VCaP (cell line): ENCODE results near the gene CDK19.
"Not testable (repeated sequence)": the region's sequence is repeated elsewhere in the genome, so short reads cannot be mapped to it uniquely, and the experiment has no call there.

ENCODE experiments used
- H3K27ac ChIP-seq: fragments of 450-650 bp; 2 replicates; pipeline ENCODE4 v1.5.1; 2017
- TF ChIP-seq, protein P1 (sequence below): fragments of 450-650 bp; conservative IDR thresholded peaks from 2 replicates; pipeline ENCODE4 v1.5.1; 2017; ENCODE audit warnings: mild to moderate bottlenecking, moderate library complexity

Gene CDK19

DNA sequence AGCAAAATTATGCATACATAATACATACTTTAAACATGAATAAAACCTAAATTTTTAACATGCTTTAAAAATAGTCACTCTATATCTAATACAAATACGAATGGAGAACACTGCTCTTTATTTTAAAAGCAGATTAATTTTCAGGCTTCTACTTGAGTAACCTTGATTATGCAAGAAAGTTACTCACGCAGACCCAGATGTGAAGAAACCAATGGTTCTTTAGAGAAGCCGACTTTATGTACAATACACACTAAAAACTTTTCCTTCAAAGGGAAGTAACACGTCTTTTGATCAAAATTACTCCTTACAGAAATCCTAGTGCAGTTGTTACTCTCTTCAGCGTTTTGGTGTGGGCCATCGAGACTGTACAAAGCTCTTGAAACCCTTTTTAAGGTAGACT is 201.9 kb downstream of the CDK19 start:
- TF ChIP-seq, protein P1, sequence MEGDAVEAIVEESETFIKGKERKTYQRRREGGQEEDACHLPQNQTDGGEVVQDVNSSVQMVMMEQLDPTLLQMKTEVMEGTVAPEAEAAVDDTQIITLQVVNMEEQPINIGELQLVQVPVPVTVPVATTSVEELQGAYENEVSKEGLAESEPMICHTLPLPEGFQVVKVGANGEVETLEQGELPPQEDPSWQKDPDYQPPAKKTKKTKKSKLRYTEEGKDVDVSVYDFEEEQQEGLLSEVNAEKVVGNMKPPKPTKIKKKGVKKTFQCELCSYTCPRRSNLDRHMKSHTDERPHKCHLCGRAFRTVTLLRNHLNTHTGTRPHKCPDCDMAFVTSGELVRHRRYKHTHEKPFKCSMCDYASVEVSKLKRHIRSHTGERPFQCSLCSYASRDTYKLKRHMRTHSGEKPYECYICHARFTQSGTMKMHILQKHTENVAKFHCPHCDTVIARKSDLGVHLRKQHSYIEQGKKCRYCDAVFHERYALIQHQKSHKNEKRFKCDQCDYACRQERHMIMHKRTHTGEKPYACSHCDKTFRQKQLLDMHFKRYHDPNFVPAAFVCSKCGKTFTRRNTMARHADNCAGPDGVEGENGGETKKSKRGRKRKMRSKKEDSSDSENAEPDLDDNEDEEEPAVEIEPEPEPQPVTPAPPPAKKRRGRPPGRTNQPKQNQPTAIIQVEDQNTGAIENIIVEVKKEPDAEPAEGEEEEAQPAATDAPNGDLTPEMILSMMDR, result no peak
- peak overlapping the region; percentile 99 for H3K27ac ChIP-seq

DNA sequence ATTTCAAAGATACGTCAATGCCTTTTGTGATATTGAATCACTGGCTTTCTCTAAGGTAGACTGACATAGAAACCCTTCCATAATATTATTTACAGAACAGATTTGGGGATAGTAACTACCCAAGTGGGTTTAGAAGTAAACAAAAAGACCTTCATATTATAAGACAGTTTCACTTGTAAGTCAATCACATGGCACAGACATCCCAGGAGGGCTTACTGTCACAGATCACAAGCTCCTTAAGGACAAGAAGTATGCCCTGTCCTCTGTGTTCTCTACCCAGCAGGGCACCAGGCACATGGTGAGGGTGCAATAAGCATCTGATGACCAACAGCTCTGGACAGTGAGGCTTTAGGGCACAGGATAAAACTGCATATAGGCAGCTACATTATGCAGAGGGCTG is 203.0 kb downstream of the CDK19 start:
- peak overlapping the region; percentile 99 for H3K27ac ChIP-seq
- TF ChIP-seq, protein P1, result no peak

DNA sequence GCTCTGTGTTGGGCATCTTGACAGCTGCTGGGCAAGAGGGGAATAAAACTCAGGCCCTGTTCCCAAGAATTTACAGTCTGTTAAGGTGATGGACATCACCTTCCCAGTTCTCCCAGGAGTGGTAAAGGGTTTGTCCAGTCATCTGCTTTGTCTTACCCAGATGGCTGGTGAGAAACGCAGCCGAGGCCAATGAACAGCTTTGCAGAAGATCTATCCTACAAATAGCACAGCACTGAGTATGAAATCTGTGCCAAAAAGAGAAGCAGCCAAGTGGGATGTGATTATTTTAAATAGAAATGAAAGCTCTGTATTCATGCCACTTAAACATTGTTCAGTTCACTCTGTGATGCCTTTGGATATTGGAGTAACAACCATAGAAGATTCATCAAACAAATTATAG is 206.2 kb downstream of the CDK19 start:
- TF ChIP-seq, protein P1, result no peak

DNA sequence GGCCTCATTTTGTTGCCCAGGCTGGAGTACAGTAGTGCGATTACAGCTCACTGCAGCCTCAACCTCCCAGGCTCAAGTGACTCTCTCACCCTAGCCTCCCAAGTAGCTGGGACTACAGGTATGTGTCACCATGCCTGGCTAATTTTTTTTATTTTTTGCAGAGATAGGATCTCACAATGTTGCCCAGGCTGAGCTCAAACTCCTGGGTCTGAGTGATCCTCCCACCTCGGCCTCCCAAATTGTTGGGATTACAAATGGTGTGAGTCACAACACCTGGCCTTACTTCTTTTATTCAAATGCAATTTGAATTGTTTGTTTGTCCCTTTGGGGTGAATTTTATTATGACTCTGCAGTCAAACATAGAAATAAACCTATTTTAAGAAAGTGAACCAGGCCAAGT is 207.1 kb downstream of the CDK19 start:
- TF ChIP-seq, protein P1, result no peak
- H3K27ac ChIP-seq, result peak overlapping the region; percentile 29; the same call in 1 of the 2 replicates

More for the DNA sequence above, 206.2 kb downstream of the CDK19 start:
- peak overlapping the region; percentile 29 for H3K27ac ChIP-seq

DNA sequence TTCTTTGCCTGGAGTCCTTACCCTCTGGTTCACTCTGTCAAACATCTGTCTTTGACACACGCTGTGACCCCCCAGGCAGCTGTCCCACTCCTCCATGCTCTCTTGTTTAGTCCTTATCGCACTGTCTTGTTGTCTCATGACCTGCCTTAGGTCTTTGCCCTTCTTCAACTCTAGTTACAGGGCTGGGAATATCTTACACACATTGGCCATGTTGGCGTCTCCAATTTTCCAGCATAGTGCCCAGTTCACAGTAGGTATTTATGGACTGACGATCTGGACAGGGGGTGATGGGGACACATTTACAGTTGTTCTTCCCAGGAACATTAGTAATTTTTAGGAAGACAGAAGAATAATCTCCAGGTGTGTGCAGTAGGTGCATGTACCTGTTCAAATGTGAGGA is 209.1 kb downstream of the CDK19 start:
- TF ChIP-seq, protein P1, result no peak

DNA sequence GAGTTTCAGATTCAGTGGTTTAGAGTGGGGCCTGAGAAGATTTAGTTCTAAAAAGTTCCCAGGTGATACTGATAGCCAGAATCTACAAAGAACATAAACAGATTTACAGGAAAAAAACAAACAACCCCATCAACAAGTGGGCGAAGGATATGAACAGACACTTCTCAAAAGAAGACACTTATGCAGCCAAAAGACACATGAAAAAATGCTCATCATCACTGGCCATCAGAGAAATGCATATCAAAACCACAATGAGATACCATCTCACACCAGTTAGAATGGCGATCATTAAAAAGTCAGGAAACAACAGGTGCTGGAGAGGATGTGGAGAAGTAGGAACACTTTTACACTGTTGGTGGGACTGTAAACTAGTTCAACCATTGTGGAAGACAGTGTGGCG is 214.6 kb downstream of the CDK19 start:
- not testable (repeated sequence) for H3K27ac ChIP-seq

More for the DNA sequence above, 209.1 kb downstream of the CDK19 start:
- peak overlapping the region; percentile 12; the same call in 1 of the 2 replicates for H3K27ac ChIP-seq

DNA sequence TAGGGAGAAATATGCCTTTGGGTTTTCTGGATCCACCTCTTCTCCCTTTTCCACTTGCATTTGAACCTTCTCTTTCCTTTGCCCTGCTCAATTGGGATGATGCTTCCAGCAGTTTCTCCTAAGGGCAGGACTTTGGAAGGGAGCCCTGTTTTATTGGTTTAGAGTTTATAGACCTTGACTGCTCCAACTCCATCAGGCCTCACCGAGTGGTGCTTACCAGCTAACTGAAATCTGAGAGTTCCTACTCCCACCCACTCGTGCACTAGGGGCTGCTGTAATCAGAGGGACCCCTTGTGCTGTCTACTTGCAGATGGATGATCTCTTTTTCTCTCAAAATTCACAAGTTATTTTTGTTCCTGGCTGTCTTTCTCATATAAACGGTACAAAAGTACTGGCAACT is 217.5 kb downstream of the CDK19 start:
- TF ChIP-seq, protein P1, result no peak
- H3K27ac ChIP-seq, result peak overlapping the region; percentile 91

DNA sequence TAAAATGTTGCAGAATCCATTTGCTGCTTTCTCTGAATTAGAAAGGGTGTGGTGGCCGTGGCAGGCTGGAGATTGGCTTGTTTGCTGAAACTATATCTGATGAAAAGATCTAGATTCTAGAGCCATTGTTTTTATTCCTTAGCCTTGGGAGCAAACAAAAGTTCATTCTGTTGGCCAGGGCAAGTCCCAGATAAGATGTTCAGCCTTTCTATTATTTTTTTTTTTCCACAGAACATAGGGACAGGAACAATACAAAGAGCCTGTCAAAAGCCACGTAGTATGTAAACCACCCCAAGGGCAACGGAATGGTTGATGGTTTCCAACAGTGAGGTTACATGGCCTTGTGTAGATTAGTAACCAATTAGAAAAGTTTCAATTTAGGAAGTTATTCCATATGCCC is 218.9 kb downstream of the CDK19 start:
- TF ChIP-seq, protein P1, result no peak
- H3K27ac ChIP-seq, result peak overlapping the region; percentile 91
